NCI-H226 (cell line): ENCODE measurements around the gene TDRD9.

Experiments
- DNase-seq: peaks from one replicate; pipeline ENCODE4 v3.0.0-alpha.2; 2015

TDRD9 gene

DNA sequence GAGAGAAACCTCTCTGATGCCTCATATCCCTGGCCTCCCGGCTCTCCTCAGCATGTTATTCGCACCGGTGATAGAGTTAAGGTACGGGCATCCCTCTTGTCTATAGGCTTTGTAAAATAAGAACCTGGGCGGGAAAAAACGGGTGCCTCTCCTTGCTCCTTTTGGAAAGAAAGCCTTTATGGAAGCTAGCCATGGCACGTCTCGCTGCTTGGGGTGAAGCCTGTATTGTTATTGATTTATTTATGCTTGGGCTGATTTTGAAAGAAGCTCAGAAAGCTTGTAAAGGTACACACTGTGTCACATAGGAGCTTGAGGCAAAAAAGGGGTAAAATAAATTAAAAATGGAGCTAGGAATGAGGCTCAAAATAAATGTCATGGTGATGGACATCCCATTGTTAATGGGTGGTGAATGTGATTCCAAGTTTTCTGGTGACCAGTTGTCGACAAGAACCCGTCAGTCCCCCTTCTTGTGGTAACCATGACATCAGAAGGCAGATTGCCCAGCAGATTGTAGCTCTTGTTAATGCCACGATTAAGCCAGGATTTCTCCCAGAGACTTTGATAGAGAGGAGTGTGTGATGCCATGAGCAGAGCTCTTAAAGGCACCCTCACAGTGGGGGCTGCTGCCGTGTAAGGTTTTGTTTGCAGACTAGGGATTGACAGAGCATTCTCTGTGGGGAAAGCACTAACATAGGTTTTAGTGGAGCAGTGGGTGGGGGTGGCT lies 106.9 kb downstream of the TDRD9 start:
- DNase-seq, result no peak

DNA sequence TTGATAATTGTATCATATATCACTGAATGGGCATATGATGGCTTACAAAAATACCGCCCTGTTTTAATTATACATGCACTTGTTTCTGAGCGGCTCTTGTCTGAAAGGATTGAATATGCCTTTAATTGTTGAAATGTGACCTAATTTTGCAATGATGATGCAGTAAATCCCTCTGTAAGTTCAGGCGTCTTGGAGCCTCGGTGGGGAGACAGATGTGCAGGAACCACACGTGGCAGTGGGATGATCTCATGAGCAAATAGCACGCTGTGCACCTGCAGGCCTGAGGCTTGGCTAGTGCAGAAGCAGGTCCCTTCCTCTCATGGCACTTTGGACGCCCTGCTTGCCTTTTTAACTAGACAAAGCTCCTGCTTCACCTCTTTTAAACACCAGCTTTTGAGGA lies 108.0 kb downstream of the TDRD9 start:
- DNase-seq, result no peak

DNA sequence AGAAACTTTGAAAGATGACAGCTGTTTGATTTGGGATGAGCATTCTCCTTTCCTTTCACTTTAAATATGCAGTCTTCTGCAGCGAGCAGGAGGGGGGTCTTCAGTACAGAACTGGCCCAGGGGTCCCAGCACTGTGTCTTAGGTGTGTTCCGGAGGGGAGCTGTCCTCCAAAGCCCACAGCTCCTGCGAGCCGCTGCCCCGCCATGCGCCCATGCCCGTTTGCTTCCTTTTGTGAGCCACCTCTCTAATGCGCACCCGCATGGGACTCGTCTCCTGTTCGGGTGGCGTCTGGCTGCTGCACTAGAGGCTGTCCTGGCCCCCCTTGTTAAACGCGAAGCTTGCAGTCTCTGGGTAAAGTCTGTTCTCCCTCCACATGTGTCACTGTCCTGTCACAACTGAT lies 108.8 kb downstream of the TDRD9 start:
- DNase-seq, result no peak

DNA sequence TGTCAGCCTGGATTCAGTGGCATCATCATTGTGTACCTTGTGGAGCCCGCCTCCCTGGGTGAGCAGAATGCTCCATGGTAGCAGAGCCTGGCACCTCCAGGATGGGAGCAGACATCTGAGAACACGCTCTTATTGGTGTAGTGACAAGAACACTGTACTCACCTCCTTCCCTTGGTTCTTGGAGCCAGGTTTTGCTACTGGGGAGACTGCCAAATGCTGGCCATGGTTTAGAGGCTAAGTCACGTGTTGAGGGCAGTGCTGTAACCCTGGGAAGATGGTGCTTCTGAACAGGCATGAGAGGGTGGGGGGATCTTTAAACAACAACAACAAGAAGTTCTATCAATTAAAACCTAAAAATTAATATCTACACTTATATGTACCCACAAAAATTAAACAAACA lies 109.6 kb downstream of the TDRD9 start:
- DNase-seq, result no peak

DNA sequence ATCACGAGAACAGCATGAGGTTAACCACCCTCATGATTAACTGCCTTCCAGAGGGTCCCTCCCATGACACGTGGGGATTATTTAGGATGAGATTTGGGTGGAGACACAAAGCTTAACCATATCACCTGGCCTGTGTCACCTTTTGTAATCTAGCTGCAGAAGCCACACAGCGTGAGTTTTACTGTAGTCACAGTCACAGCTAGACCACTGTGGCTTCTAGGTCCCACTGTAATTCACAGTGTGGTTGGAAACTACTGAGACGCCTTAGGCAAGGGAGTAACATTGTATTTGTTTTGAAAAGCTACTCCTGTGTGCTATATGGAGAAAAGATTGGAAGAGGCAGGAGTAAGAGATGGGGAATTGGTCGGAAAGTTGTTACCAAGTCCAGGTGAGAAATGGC lies 111.0 kb downstream of the TDRD9 start:
- no peak for DNase-seq

DNA sequence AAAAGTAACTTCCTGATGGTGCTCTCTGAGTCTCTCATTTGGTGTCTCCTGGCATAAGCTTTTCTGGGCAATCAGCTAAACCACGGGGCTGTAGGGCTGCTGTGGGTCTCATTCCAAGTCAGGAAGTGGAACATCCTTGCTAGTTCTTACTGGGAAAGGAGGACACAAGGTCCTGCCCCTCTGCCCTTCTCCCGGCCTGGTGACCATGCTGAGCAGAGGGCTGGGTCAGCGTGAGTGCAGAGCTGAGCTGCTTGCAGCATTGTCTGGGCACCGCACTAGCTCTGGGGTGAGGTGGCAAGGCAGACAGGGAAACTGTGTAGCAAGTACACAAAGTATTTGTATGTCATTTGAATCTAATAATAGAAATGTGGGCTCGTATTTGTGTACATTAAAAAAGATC lies 112.3 kb downstream of the TDRD9 start:
- DNase-seq, result no peak

DNA sequence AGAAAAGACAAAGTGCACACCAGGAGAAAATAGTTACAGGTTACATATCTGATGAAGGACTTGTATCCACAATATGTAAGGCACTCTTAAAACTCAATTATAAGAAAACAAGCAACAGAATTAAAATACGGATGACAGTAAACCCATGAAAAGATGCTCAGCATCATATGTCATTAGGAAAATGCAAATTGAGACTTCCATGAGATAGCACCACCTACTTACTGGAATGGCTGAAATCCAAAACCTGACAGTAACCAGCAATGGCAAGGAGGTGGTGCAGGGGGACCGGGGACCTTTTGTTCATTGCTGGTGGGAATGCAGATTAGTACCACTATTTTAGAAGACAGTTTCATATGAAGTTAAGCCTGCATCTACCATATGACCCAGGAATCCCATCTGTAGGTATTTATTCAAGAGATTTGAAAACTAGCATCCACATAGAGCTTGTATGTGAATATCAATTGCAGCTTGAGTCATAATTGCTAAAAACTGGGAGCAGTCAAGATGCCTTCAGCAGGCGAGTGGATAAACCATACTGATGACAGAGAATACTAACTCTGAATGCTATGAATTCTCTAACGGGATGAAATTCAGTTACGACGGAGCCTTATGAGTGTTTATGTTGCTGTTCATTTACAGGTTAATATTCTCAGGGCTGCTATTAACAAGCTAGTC lies 113.3 kb downstream of the TDRD9 start:
- no peak for DNase-seq

DNA sequence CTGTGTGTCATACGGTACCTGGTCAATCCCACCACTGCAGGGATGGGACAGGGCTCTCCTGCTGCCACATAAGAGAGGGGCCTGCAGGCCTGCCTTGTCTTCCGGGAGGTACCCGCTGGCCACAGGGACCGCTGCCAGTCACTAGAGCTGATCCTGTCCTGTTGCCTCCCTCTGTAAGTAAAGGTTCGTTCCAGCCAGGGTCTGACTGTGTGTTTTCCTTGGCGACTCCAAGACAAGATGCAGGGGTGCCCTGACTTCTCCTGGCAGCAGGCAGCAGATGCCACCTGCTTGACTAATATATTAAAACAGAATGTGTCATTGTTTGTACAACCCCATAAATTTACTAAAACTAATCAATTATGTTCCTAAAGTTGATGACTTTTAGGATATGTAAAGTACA lies 115.8 kb downstream of the TDRD9 start:
- DNase-seq, result no peak

DNA sequence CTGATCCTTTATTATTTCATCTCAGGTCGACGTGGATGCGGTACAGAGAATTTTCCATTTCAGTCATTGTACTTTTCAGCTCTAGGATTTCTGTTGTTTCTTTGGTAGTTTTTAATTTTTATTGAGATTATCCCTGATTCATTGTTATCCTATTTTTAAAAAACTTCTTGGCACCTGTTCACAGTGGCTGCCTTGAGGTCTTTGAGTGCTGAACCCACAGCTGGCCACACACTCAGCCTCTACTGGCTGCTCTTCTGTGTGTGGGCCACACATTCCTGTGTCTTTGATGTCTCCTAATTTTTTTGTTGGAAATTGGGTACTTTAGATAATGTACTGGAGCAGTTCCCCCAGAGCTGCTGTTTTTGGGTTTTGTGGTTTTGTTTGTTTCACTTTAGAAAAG lies 119.5 kb downstream of the TDRD9 start:
- DNase-seq, result no peak

DNA sequence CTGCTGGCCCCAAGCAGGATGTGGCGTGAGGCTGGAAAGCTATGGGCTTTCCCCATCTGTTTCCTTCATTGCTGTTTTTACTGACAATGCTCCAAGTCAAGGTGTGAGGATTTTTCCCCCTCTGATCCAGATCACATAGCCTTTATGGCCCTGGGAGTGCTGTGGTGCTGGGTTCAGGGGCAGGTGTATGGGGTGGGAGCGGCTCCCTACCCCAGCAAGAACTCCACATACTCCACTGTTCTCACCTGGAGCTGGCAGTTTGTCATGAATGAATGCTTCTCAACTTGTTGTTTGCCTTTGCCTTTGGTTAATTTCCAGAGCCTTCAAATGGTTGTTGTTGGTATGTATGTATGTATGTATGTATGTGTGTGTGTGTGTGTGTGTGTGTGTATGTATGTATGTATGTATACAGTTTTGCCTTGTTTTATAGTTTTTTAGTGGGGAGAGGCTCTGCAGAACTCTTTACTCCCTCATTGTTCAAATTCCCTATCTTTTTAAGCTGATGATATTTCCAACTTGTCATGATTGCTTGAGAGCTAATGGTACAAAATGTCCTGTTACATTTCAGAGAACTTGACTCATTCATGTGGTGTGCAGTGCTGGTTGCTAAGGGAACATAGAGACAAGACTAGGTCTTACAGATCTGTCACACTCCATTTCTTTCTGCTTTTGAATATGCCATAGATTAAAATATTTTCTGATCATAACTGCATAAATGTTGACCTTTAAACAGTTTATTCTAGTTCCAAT lies 120.7 kb downstream of the TDRD9 start:
- DNase-seq, result no peak

DNA sequence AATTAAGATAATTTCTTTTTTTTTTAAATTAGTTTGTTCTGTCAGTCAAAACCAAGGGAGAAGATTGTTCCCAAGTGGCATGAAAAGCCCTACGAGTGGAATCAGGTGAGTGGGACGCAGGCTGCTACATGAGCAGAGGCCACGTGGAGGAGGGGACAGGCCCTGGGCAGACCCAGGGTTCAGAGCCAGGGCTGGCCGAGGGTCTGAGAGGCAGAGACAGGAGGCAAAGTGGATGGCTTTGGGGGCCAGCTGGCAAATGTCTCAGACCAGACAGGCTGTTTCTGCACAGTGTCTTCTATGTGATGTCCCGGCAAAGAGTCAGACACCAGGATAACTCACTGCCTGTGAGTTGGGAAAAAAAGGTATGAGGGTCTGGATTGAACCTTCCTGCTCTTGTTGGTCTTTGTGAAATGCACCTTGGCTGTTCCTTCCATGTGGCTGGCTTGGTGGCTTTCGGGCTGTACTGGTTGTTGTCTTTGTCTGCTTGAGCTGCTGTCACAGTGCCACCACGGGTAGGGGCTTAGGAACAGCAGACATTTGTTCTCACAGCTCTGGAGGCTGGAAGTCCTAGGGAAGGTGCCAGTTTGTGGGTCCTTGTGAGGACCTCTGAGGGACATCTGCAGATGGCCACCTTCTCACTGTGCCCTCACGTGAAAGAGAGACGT lies 121.5 kb downstream of the TDRD9 start:
- DNase-seq, result no peak

DNA sequence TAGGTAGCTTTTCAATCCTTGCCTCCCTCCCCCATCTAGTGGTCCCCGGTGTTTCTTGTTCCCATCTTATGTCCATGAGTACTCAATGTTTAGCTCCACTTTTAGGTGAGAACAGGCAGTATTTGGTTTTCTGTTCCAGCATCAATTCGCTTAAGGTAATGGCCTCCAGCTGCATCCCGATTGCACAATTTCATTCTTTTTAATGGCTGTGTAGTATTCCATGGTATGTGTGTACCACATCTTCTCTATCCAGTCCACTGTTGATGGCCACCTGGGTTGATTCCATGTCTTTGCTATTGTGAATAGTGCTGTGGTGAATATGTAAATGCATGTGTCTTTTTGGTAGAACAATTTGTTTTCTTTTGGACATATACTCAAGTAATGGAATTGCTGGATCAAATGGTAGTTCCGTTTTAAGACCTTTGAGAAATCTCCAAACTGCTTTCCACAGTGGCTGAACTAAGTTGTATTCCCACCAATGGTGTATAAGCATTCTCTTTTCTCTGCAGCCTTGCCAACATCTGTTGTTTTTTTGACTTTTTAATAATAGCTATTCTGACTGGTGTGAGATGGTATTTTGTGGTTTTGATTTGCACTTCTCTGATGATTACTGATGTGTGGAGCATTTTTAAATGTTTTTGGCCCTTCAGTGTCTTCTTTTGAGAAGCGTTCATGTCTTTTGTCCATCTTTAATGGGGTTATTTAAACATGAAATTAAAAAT lies 123.0 kb downstream of the TDRD9 start:
- DNase-seq, result no peak

DNA sequence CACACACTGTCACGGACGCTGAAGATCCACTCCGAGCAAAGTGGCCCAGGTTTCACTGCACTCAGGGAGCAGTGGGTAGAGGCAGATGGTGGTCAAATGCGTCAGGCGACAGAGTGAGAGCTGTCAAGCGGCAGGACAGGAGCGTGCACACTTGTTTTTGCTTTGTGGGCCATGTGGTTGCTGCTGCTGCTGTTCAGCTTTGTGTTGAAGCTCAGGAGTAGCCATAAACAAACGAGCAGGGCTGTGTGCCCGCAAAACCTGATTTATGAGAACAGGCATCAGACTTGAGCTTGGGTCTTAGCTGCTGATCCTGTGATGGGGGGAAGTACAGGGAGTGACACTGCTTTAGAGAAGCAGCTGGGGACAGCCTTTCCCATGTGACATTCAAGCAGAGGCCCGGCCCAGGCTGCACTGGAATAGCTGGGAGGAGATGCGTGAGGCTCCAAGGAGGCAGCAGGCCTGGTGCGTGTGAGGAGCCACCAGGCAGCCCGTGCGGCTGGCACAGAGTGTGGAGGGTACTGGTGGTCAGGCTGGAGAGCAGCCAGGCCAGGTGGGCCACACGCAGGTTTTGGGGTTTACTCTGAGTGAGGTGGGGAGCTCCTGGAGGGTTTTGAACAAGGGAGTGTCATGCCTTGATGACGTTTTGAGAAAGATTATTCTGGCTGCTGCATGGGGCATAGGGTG lies 126.1 kb downstream of the TDRD9 start:
- no peak for DNase-seq

DNA sequence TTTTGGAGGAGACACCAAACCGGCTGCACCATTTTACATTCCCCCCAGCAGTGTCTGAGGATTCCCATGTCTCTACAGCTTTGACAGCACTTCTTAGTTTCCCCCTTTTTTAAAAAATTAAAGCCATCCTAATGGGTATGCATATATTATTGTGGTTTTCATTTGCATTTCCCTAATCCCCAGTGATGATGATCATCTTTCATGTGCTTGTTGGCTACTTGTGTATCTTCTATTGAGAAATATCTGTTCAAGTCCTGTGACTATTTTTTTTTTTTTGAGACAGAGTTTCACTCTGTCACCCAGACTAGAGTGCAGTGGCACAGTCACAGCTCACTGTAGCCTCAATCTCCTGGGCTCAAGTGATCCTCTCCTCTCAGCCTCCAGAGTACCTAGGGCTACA lies 134.0 kb downstream of the TDRD9 start:
- DNase-seq, result no peak

DNA sequence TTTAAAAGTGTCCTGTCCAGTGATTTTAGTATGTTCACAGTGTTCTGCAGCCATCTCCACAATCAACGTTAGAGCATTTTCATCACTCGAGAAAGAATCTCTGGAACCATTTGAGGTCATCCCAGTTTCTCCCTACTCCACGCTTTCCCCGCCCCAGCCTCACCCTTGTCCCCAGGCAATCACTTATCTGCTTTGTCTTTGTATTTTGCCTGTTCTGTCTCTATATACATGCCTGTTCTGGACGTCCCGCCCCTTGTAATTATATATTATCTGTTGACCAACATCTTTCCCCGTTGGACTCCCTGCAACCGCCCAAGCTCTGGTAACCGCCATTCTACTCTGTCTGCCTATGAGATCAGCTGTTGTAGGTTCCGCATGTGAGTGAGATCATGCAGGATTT lies 135.7 kb downstream of the TDRD9 start:
- DNase-seq, result no peak

DNA sequence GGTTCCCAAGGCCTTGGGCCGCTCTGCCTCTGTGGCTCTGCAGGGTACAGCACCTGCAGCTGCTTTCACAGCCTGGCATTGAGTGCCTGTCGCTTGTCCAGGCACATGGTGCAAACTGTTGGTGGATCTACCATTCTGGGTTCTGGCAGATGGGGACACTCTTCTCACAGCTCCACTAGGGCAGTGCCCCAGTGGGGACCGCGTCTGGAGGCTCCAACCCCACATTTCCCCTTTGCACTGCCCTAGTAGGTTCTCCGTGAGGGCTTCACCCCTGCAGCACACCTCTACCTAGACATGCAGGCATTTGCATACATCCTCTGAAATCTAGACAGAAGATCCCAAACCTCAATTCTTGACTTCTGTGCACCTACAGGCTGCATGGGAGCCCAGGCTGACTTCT lies 138.0 kb downstream of the TDRD9 start:
- DNase-seq, result no peak

DNA sequence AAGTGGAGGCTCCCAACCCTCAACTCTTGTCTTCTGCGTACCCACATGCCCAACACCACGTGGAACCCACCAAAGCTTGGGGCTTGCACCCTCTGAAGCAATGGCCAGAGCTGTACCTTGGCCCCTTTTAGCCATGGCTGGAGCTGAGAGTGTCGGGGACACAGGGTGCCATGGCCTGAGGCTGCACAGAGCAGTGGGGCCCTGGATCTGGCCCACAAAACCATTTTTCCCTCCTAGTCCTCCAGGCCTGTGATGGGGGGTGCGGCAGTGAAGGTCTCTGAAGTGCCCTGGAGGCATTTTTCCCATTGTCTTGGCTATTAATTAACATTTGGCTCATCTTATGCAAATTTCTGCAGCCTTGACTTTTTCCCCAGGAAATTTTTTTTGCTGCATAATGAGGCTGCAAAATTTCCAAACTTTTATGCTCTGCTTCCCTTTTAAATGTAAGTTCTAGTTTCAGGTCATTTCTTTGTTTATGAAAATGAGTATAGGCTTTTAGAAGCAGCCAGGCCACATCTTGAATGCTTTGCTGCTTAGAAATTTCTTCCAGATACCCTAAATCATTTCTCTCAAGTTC lies 138.6 kb downstream of the TDRD9 start:
- DNase-seq, result no peak

DNA sequence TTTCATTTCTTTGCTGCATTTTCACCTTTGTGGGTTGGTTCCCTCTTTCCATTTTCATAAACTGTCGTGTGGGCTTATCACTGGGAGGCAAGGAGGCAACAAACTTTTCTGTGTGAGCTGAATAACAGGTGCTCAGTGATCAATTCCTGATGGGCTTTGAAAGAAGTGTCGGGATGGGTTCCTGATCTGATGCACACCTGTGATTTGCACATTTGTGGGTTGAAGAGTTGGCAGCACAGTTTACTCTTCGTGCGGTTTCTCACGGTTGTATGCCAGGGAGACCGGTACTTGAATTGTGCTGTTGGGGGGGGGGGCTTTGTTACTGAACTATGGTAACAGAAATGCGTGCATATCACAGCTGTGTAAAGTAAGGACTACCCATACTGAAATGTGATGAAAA lies 141.3 kb downstream of the TDRD9 start:
- no peak for DNase-seq

DNA sequence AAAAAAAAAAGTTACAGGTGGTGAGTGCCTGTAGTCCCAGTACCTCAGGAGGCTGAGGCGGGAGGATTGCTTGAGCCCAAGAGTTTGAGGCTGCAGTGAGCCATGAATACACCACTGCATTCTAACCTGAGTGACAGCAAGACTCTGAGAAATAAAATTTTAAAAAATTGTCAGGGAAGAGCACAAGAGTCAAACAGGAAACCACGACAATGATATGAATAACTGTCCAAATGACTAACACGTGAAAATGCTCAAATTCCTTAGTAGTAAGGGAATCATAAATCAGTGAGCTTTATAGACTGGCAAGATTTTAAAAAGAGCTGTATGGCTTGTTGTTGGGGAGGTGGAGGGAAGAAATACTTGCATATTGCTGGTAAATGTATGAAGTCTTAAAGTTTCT lies 144.3 kb downstream of the TDRD9 start:
- no peak for DNase-seq

DNA sequence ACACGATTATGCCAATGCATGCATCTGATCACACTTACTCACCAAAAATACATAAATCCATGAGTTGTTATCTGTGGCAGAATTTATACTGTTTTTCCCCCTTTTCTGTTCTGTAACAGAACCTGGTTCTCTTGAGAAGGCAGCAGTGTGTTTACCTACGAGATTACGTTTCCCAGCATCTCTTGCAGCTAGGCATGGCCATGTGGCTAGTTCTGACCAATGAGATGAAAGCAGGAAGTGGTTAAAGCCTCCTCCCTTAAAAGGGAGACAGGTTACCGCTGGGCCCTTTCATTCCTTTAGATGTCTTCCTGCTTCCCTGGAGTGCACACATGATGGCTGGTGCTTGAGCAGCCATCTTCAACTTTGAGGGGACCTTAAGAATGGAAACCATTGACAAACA lies 145.5 kb downstream of the TDRD9 start:
- DNase-seq, result no peak

DNA sequence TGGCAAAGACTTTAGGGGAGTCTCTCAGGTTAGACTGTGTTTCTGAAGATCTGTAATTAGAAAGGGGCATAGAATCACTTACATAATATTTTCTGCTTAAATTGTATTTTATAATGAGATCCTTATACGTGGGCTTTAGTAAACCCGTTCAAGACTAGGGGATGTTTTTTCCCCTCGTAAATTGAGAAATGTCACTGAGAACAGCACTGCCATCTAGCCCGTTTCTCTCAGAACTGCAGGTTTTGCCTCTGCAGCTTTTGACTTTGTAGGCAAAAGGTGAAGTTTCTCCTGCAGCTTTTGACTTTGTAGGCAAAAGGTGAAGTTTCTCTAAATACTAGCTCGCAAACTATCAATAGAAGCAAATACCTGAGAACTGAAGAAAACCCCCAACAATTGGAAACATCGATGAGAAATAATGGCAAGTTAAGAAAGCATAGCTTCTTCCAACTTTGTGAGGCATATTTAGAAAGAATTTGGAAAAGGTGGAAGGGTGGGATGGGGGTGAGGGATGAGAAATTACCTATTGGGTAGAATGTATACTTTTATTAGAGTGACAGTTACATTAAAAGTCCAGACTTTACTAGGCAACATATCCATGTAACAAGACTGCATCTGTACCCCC lies 147.4 kb downstream of the TDRD9 start:
- no peak for DNase-seq

DNA sequence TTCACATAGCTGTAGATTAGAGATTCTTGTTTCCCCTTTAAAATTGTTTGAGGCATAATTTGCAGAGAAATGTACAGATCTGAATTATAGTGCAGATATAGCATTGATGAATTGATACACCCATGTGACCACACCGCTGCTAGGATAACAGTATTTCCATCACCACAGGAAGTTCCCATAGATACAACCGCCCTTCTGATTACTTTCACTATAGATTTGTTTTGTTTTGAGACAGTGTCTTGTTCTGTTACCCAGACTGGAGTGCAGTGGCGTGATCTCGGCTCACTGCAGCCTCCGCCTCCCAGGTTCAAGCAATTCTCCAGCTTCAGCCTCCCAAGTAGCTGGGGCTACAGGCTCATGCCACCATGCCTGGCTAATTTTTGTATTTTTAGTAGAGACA lies 148.5 kb downstream of the TDRD9 start:
- no peak for DNase-seq
